Liver (tissue), 3 donors: ENCODE data around the gene SLC25A13.

Experiments used
- CTCF ChIP-seq: fragments of 150-350 bp; IDR thresholded peaks from 2 replicates; pipeline ENCODE4 v1.5.1; 2017; ENCODE audit warnings: improper control_type of control experiment, low read depth, low read length; ENCODE audit not compliant: missing input control
- GABPA ChIP-seq, 2 donors: IDR thresholded peaks in 1 of 2; conservative IDR thresholded peaks in 1 of 2; 2 replicates each; pipeline ENCODE4 v1.6.1; 2016; ENCODE audit warnings: antibody characterized with exemption in 2 of 2, mild to moderate bottlenecking in 1 of 2, moderate library complexity in 1 of 2
- donor health status: healthy.
- donor health status: healthy.

- no peak for TF ChIP-seq CTCF
- TF ChIP-seq GABPA (IDR thresholded peaks at IDR 0.05 in 1 of 2, conservative IDR thresholded peaks at IDR 0.05 in 1 of 2), result no peak
Measured at GRCh38 chr7:96219378-96220130, 102.3 kb downstream of the SLC25A13 start.
